ENCODE data around the gene TNS1.
A peak's percentile ranks its signal among the peaks of the same experiment; 100 is the strongest.

TNS1 gene

DNA sequence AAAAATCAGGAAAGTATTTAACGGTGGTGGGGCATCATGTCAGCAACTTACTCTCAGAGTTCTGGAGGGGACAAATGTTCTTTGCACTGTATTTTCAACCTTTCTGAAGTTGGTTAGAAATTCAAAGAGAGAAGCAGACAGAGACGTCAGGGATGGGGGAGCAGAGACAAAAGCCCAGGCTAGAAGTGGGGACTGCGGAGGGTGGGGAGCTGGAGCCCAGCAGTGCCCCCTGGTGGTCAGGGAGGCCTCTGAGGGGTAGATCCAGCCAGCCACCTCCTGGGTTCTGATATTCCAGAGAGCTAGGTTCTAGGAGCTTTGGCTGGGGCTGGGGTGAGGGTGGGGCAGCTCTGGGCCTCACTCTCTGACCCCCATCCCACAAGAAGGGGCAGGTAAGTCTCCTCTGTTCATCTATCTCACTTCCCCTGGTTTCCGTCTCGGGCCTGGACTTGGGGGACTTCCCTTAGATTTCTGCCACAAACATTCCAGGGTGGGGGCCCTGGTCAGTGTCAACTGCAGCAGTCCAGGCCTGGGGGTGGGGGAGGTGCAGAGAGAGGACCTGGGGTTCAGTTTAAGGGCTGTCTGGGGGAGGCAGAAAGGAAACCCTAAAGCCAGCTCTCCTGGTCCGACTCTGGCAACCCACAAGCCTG lies 8.9 kb downstream of the TNS1 start:
- no peak for TF ChIP-seq FOXK2 (IDR thresholded peaks at IDR 0.05)
- TF ChIP-seq ARNT (IDR thresholded peaks at IDR 0.05) = no peak
- no peak for TF ChIP-seq ELF4 (IDR thresholded peaks at IDR 0.05)
- TF ChIP-seq LEF1 (IDR thresholded peaks at IDR 0.05; ENCODE audit: borderline replicate concordance) = no peak
- TF ChIP-seq PKNOX1 (IDR thresholded peaks at IDR 0.05) = no peak
- TF ChIP-seq SP1 (IDR thresholded peaks at IDR 0.05) = no peak
- no peak for TF ChIP-seq CTBP1 (IDR thresholded peaks at IDR 0.05; ENCODE audit: borderline replicate concordance)
- no peak for TF ChIP-seq ZNF384 (IDR thresholded peaks at IDR 0.05)
- no peak for TF ChIP-seq BHLHE40 (IDR thresholded peaks at IDR 0.05; ENCODE audit: borderline replicate concordance)
- no peak for TF ChIP-seq L3MBTL2 (conservative IDR thresholded peaks at IDR 0.05)
- TF ChIP-seq TARDBP (IDR thresholded peaks at IDR 0.05) = no peak
- no peak for TF ChIP-seq HDGF (IDR thresholded peaks at IDR 0.05; ENCODE audit: borderline replicate concordance)
- no peak for TF ChIP-seq NFRKB (IDR thresholded peaks at IDR 0.05)
- peak; percentile 77 for DNase-seq (ENCODE audit: extremely low spot score)
- ChIA-PET POLR2A (no interaction called here), CTCF (interaction anchor here (0.6 to 1.8 kb wide), 22 partner anchors 10 to 208 kb away, joined by 3 to 12 read pairs (median 4); no protein-coding TSS in a partner anchor)

- DNase-seq (ENCODE audit: extremely low spot score) = no peak
- ChIA-PET POLR2A (no interaction called here), CTCF (interaction anchor here (0.6 to 1.8 kb wide), 12 partner anchors 9 to 1178 kb away, joined by 3 to 12 read pairs (median 4); no protein-coding TSS in a partner anchor)
- TF ChIP-seq L3MBTL2 (conservative IDR thresholded peaks at IDR 0.05) = no peak
- no peak for TF ChIP-seq ARNT (IDR thresholded peaks at IDR 0.05)
- no peak for TF ChIP-seq FOXM1 (IDR thresholded peaks at IDR 0.05; ENCODE audit: borderline replicate concordance)
- TF ChIP-seq CTBP1 (IDR thresholded peaks at IDR 0.05; ENCODE audit: borderline replicate concordance) = no peak
- TF ChIP-seq FOXK2 (IDR thresholded peaks at IDR 0.05) = no peak
- TF ChIP-seq BHLHE40 (IDR thresholded peaks at IDR 0.05; ENCODE audit: borderline replicate concordance) = no peak
- TF ChIP-seq ELF4 (IDR thresholded peaks at IDR 0.05) = no peak
- TF ChIP-seq SUZ12 (IDR thresholded peaks at IDR 0.05) = no peak
- no peak for TF ChIP-seq TARDBP (IDR thresholded peaks at IDR 0.05)
- no peak for TF ChIP-seq NFRKB (IDR thresholded peaks at IDR 0.05)
- TF ChIP-seq LEF1 (IDR thresholded peaks at IDR 0.05; ENCODE audit: borderline replicate concordance) = no peak
- no peak for TF ChIP-seq FOXA1 (IDR thresholded peaks at IDR 0.05)
- TF ChIP-seq PKNOX1 (IDR thresholded peaks at IDR 0.05) = no peak
- no peak for TF ChIP-seq SP1 (IDR thresholded peaks at IDR 0.05)
- TF ChIP-seq HDGF (IDR thresholded peaks at IDR 0.05; ENCODE audit: borderline replicate concordance) = no peak
- no peak for TF ChIP-seq ZNF384 (IDR thresholded peaks at IDR 0.05)
These were observed 9.7 kb downstream of the TNS1 start for GRCh38 chr2:217993138-217993537.

- ChIA-PET CTCF (interaction anchor here (0.8 to 1.4 kb wide), 2 partner anchors 54 to 203 kb away, joined by 3 to 6 read pairs; no protein-coding TSS in a partner anchor), POLR2A (no interaction called here)
- no peak for DNase-seq (ENCODE audit: extremely low spot score)
- no peak for TF ChIP-seq FOXK2 (IDR thresholded peaks at IDR 0.05)
- TF ChIP-seq HDGF (IDR thresholded peaks at IDR 0.05; ENCODE audit: borderline replicate concordance) = no peak
- no peak for TF ChIP-seq FOXM1 (IDR thresholded peaks at IDR 0.05; ENCODE audit: borderline replicate concordance)
- TF ChIP-seq ARNT (IDR thresholded peaks at IDR 0.05) = no peak
- no peak for TF ChIP-seq L3MBTL2 (conservative IDR thresholded peaks at IDR 0.05)
- TF ChIP-seq NFRKB (IDR thresholded peaks at IDR 0.05) = no peak
- no peak for TF ChIP-seq SUZ12 (IDR thresholded peaks at IDR 0.05)
- TF ChIP-seq BHLHE40 (IDR thresholded peaks at IDR 0.05; ENCODE audit: borderline replicate concordance) = no peak
- TF ChIP-seq ELF4 (IDR thresholded peaks at IDR 0.05) = no peak
- TF ChIP-seq LEF1 (IDR thresholded peaks at IDR 0.05; ENCODE audit: borderline replicate concordance) = no peak
- TF ChIP-seq PKNOX1 (IDR thresholded peaks at IDR 0.05) = no peak
- no peak for TF ChIP-seq TARDBP (IDR thresholded peaks at IDR 0.05)
- TF ChIP-seq FOXA1 (IDR thresholded peaks at IDR 0.05) = no peak
- no peak for TF ChIP-seq SP1 (IDR thresholded peaks at IDR 0.05)
- no peak for TF ChIP-seq CTBP1 (IDR thresholded peaks at IDR 0.05; ENCODE audit: borderline replicate concordance)
- TF ChIP-seq ZNF384 (IDR thresholded peaks at IDR 0.05) = no peak
These were observed 10.7 kb downstream of the TNS1 start for GRCh38 chr2:217992061-217992460.

DNA sequence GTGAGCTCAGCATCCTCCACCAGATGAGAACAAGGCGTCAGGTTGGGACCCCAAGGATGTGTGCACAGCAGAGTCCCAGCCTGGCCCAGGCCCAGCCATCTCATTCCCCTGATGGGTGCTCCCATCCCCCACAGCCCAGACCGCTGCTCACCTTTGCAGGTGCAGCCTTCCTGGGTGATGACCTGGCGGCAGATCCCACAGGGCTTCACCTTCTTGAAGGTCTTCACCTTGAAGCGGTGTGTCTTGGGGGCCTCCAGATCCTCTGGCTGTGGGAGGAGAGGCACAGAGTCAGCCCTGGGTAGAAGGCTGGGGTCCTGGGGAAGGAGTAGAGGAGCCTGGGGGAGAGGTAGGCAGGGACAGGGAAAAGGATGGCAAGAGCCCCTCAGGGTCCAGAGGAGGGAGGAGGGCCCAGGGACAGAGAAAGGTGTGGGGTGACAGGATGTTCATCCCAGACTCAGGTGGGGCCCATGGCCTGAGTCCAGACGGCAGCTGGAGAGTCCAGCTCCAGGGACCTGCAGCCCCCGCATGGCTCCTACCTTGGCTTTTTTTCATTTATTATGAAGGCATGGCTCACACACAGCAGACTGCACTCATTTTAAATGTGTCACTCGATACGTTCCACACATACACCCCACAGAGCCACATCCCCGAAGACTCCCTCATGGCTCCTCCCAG lies 11.9 kb downstream of the TNS1 start:
- POLR2A ChIA-PET = no interaction called here

More for the DNA sequence above, 11.9 kb downstream of the TNS1 start:
- no peak for DNase-seq (ENCODE audit: extremely low spot score)
- TF ChIP-seq HDGF (IDR thresholded peaks at IDR 0.05; ENCODE audit: borderline replicate concordance) (no peak), FOXA1 (IDR thresholded peaks at IDR 0.05) (no peak), NFRKB (IDR thresholded peaks at IDR 0.05) (no peak), ZNF384 (IDR thresholded peaks at IDR 0.05) (no peak), SUZ12 (IDR thresholded peaks at IDR 0.05) (no peak), CTBP1 (IDR thresholded peaks at IDR 0.05; ENCODE audit: borderline replicate concordance) (no peak), FOXM1 (IDR thresholded peaks at IDR 0.05; ENCODE audit: borderline replicate concordance) (no peak), FOXK2 (IDR thresholded peaks at IDR 0.05) (no peak), BHLHE40 (IDR thresholded peaks at IDR 0.05; ENCODE audit: borderline replicate concordance) (no peak), SP1 (IDR thresholded peaks at IDR 0.05) (no peak), ELF4 (IDR thresholded peaks at IDR 0.05) (no peak), ARNT (IDR thresholded peaks at IDR 0.05) (no peak), PKNOX1 (IDR thresholded peaks at IDR 0.05) (no peak), TARDBP (IDR thresholded peaks at IDR 0.05) (no peak), LEF1 (IDR thresholded peaks at IDR 0.05; ENCODE audit: borderline replicate concordance) (no peak), L3MBTL2 (conservative IDR thresholded peaks at IDR 0.05) (no peak)
- CTCF ChIA-PET = no interaction called here

Measured in HEK293T (cell line).